Measurements from ENCODE around the gene FBRSL1.

Gene FBRSL1

DNA sequence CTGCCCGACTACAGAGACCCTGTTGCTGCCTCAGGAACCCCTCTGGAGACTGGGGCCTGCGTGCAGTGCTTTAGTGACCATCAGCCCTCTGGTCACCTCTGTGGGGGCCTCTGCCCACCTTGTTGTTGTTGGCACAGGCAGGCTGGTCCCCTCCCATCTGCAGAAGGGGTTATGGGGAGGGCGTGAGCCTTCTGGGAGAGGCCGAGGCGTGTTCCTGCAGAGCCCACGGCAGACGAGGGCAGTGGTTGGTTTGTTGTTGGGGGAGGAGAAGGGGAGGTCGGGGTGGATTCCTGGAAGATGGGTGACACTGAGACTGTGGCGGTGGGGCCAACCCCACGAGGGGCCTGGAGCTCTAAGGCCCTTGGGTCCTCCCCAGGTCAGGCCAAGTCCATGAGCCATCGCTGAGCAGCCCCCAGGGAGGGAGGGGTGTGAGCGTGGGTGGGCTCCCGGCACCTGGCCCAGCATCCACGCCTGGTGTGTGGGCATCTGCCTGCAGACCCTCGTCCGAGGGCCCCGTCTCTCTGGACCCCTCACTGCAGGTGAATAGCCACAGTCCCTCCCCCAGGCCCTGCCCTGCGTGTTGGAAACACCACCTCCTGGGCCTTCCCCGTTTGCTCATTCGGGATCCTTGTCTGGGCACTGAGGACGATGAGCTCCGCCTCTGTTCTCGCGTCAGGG is 23.6 kb downstream of the FBRSL1 start:
- DNase-seq, result no peak

DNA sequence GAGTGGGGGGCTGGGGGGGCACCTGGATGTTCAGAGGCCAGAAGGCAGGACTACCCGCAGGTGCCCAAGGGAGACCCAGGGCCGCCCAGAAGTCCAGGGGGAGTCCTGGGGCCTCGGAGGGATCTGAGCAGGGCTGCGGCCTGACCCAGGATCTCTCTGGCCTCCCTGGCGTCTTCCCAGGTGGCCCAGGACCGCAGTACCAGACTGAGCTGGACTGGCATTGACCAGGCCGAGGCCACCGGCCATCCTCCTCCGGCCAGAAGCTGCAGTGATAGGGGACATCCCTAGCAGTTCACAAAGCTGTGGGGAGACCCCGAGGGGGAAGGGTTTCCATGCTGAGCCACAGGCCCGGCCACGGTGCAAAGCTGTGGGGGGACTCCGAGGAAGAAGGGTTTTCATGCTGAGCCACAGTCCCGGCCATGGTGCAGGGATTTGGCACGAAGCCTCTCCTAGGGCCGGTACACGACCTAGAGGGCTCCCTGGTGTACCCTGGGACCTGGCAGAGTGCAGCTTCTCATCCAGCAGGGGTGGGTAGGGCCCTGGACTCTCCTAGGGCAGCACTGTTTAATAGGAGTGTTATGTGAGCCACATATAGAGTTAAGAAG is 24.4 kb downstream of the FBRSL1 start:
- no peak for DNase-seq

- DNase-seq, result no peak
These were observed 24.9 kb downstream of the FBRSL1 start for GRCh38 chr12:132514838-132515237.

- DNase-seq, result no peak
These were observed 26.4 kb downstream of the FBRSL1 start for GRCh38 chr12:132516095-132517012.

- no peak for DNase-seq
These were observed 27.2 kb downstream of the FBRSL1 start for GRCh38 chr12:132517013-132517739.

- DNase-seq, result no peak
These were observed 27.8 kb downstream of the FBRSL1 start for GRCh38 chr12:132517740-132518100.

- DNase-seq, result no peak
These were observed 28.5 kb downstream of the FBRSL1 start for GRCh38 chr12:132518354-132518992.

GRCh38 chr12:132520421-132521199 is 30.7 kb downstream of the FBRSL1 start:
- no peak for DNase-seq

DNA sequence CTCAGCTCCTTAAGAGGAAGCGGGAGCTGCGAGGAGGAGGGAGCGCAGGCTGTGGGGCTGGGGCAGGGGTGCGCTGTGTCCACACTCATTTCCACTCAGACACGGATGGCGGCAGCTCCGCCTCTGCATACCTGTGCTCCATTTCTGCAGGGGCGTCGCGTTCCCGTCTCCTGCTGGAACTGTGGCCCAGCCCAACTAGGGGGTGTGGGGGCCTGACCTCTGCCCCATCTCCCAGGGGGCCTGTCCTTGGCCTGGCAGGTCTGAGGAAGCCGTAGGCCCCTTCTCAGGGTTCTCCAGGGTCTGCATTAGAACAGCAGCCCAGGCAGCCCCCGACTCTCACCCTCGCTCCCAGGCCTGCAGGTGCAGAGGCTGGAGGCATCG is 31.2 kb downstream of the FBRSL1 start:
- no peak for DNase-seq

DNA sequence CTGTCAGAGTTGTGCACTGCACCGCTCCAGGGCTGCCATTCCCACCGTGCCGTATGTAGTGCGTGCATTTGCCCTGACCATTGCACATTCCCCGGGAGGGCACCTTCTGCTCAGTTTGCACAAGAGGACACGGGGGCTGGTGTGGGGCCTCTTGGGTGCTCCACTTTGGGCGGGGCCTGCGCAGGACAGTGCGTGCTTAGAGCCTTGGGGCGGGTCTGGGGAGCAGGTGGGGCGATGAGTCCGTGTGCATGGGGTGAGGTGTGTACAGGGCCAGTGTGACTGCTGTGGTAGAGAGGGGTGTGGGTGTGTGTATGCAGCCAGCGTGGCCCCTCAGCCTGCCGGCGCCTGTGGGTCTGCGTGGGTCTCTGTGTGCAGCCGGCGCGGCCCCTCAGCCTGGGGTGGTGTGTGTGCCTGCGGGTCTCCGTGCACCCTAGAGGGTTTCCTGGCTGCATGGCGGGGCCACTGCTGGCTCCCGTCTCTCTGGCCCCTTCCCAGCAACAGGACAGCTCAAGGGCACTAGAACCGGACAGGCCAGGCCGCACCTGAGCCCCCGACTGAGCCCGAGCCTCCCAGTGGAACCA is 31.9 kb downstream of the FBRSL1 start:
- no peak for DNase-seq

DNA sequence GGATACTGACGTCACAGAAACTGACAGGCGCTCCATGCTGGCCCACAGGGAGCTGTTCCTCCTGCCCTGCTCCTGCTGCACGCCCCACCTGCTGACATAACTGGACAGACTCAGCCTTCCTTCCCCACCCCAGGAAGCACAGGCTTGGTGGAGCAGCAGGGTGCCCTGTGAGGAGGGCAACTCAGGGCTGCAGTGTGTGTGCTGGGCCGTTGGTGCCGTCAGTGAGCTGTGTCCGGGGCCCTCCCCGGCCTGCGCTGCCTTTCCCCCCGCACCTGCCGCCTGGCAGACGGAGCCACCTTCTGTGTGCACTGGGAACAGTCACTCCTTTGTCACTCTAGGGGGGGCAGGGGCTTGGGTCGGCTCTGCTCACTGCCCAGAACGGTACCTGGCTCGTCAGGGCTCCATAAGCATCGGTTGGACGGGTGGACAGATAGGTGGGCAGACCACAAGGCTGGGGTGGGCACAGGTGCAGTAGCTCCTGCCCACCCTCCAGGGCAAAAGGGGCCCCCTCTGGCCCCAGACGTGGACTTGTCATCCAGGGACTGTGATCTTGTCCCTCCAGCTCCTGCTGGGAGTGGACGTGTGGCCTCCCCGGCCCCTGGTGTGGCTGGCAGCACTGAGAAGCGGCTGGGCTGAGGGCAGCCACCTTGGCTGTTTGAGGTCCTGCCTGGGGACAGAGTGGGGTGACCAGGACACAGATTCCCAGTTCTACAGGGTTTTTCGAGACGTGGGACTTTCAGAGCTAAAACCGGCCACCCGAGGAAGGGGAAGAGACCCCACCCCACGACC is 32.8 kb downstream of the FBRSL1 start:
- no peak for DNase-seq

DNA sequence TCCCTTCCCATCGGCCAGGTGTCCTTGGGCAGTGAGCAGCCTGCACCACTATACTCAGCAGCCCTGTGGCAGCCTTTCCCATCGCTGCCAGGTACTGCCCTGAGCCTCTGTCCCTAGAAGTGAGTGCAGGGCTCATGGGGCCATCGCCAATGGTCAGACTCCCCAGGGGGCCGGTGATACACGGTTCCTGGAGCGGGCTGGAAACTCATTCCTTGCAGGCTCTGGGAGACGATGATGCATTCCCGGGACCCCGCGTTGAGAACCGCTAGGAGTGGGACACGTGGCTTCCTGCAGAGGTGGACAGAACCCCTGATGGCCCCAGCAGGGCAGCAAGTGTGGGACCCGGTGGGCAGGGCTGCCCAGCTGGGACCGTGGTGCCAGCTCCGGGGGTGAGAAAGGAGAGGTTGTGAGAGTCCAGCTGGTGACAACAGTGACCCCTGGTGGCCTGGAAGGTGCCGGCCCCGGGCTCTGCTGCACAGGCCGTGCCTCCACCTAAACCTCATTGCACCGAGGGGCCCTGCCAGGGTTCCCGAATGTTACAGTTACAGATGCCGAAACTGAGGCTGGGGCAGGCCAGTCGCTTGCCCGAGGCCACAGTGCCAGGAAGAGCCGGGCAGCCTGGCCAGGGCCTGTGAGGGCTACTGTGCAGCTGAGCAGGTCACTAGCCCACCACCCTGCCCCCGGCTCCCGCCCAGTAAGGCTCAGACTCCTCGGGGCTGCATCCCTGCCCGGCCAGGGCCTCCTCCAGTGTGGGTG is 33.8 kb downstream of the FBRSL1 start:
- DNase-seq, result peak; percentile 50 to 61 (median 54)

- DNase-seq, result no peak
These were observed 34.5 kb downstream of the FBRSL1 start for GRCh38 chr12:132524405-132524804.

DNA sequence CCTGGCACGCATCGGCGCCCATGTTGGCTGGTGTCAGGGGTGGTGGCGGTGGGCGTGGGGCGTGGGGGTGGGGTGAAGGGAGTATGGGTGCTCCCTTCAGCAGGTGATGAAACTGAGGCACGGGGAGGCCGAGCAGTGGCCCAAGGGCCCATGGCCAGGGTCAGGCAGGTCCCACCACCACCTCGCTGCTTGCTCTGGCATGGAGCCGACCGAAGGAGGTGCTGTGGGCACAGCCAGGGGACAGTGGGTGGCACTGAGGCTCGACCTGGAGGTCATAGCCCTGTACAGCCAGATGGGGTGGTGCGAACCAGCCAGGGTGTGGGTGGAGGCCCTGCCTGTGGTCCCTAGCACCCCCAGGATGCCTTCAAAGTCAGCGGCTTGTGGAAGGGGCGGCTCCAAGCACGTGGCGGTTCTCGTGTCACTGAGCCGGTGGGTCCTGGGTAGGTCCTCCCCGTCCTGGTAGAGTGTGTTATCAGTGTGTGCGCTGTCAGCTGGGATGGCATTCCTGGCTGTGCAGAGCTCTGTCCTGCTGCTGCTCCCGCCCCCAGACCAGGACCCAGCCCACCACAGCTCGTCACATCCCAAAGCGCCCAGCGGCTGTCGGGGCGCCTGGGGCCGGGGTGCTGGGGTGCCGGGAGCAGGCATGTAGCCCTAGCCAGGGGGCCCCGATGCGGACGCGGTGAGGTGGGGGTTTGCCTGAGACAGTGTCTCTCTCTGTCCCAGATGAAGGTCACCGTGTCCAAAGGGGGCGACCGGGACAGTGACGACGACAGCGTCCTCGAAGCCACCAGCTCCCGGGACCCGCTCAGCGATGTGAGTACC is 35.3 kb downstream of the FBRSL1 start:
- DNase-seq, result no peak

DNA sequence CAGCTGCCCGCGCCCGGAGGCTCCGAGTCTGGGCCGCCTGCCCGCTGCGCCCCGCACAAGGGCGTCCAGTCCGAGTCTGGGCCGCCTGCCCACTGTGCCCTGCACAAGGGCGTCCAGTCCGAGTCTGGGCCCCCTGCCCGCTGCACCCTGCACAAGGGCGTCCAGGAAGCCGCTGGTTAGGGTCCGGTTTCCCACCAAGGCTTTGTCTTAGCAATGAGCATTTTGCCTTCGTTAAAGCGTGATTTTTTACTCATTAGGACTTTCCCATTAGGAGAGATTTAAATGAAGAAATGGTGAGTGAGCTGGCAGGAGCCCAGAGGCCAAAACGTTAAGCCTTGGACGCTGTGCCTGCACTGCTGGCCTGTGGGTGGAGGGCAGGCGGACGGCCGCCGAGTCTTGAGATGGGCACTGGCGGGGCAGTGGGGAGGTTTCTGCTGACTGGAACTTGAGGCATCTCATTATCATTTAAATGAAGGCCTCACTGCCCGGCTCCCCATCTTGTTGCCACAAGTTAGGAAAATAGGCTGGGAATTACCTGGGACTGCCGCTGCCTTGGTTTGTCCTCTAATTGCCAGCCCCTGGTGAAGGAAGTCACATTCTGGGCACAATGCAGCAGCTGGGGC is 36.0 kb downstream of the FBRSL1 start:
- DNase-seq, result no peak

DNA sequence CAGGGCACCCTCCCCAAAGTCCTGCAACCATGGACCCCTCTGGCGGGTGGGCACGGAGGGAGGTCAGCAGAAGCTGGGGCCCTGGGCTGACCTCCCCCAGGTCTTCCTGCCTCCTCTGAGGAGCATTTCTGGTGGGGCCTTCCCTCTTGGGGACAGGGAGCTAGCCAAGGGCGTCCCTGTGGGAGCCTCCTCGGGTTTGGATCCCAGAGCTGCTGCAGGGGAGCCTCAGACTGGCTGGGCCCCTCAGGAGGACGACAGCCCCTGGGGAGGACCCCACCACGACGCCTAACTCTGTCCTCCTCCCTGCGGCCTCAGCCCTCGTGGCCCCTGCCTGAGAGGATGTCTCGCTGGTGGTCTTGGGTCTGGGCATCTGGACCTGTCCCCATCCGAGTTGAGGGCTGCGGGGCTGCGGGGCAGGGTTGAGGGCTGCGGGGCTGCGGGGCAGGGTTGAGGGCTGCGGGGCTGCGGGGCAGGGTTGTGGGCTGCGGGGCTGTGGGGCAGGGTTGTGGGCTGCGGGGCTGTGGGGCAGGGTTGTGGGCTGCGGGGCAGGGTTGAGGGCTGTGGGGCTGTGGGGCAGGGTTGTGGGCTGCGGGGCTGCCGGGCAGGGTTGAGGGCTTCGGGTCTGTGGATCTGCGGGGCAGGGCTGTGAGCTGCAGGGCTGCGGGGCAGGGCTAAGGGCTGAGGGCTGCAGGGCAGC is 37.4 kb downstream of the FBRSL1 start:
- no peak for DNase-seq

DNA sequence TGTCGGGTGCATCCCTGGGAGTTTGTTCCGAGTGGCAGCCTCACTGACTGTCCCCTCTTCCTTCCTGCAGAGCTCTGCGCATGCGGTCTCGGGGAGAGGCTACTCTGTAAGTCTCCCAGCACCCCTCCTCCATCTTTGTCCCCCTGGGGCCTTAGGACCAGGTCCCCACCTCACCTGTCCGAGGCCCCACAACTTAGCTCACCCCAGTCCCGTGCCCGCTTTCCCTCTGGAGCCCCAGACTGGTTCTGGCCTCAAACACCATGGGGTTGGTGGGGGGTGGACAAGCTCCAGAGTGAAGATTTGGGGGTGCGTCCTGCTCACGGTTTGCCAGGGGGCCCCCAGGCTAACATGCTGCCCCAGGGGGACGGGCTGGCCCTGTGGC is 37.9 kb downstream of the FBRSL1 start:
- no peak for DNase-seq

- no peak for DNase-seq
These were observed 38.7 kb downstream of the FBRSL1 start for GRCh38 chr12:132528564-132529106.
